ENCODE measurements around the gene ABLIM2. TPM values are rescaled to one million over a fixed set of nuclear protein-coding genes. Genes with fewer than 3 reads are reported as not detected.

ABLIM2 gene
- total RNA-seq, 1 experiment from 2014 or later: 6.1 TPM

DNA sequence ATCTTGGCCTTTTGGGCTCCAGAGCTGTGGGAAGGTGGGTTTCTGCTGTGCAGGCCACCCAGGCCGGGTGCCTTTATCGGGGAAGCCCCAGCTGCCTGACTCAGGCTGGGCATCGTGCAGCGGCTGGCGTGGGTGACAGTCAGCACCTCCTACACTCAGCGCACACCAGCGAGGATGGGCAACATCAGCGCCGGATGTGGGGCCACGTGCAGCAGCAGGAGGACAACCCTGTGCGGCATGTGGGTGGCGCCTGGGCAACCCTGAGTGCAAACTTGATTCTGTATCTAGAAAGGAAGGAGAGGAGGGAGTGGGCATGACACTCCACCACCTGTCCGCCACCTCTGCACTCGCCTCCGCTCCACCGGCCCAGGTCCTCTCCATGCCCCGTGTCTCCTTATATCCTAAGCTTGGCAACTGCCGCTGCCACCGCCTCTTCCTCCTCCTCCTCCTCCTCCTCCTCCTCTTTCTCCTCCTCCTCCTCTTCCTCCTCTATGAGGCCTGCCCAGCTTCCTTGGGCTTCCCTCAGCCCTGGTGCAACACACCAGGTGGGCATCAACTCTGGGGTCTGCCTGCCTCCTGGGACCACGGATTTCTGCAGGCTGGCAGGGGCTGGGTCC lies 111.6 kb downstream of the ABLIM2 start:
- ChIA-PET POLR2A (no interaction called here), CTCF (no interaction called here), RAD21 (ENCODE audit: low non-redundant PET in 1 of 2, low total read pairs in 2 of 2, uncharacterized antibody in 2 of 2, unreplicated experiment in 2 of 2) (no interaction called here)
- Histone ChIP-seq H3K79me2 (ENCODE audit: insufficient read depth, low read length) (no peaks in the 10 kb centered on the region), H3K9me3 (ENCODE audit: control insufficient read depth in 1 of 2, insufficient read depth in 1 of 2, low read depth in 1 of 2, low read length in 2 of 2) (no peaks in the 10 kb centered on the region), H3K4me2 (ENCODE audit: low read length) (no peak overlapping the region), H3K4me1 (ENCODE audit: control insufficient read depth in 1 of 2, insufficient read depth in 2 of 2, low read length in 2 of 2) (no peaks in the 10 kb centered on the region; a peak in 1 of 4 replicates), H3K9ac (ENCODE audit: low read length) (no peak overlapping the region), H4K20me1 (ENCODE audit: insufficient read depth) (no peaks in the 10 kb centered on the region), H3K27me3 (ENCODE audit: insufficient read depth, low read length) (no peaks in the 10 kb centered on the region), H3K36me3 (ENCODE audit: control insufficient read depth in 1 of 2, insufficient read depth in 2 of 2, low read length in 2 of 2) (no peaks in the 10 kb centered on the region), H3K4me3 (replicated peaks in 1 of 2; ENCODE audit: low read depth in 1 of 2, low read length in 2 of 2) (no peak overlapping the region), H3K27ac (ENCODE audit: low read depth, low read length) (no peak overlapping the region), H3K9me2 (ENCODE audit: insufficient read depth) (no peaks in the 10 kb centered on the region), H2AFZ (ENCODE audit: low read depth, low read length, poor library complexity, severe bottlenecking) (no peak overlapping the region)
- TF ChIP-seq SP1 (IDR thresholded peaks at IDR 0.05; ENCODE audit: low read depth) (no peak), ZFX (IDR thresholded peaks at IDR 0.05) (no peak), SIN3A (IDR thresholded peaks at IDR 0.05; ENCODE audit: low read depth) (no peak), SRF (IDR thresholded peaks at IDR 0.05; ENCODE audit: low read depth) (no peak), CBX3 (IDR thresholded peaks at IDR 0.05; ENCODE audit: low read depth) (no peak), JUND (IDR thresholded peaks at IDR 0.05) (no peak), EGR1 (IDR thresholded peaks at IDR 0.05; ENCODE audit: low read depth) (no peak), CEBPB (IDR thresholded peaks at IDR 0.05; ENCODE audit: low read depth) (no peak), ELF1 (IDR thresholded peaks at IDR 0.05; ENCODE audit: borderline replicate concordance, low read depth) (no peak), ZNF274 (IDR thresholded peaks at IDR 0.05; ENCODE audit: low read depth, low read length) (no peak)
- TF ChIP-seq, protein P1, sequence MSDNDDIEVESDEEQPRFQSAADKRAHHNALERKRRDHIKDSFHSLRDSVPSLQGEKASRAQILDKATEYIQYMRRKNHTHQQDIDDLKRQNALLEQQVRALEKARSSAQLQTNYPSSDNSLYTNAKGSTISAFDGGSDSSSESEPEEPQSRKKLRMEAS (IDR thresholded peaks at IDR 0.05): no peak
- TF ChIP-seq, protein P2, sequence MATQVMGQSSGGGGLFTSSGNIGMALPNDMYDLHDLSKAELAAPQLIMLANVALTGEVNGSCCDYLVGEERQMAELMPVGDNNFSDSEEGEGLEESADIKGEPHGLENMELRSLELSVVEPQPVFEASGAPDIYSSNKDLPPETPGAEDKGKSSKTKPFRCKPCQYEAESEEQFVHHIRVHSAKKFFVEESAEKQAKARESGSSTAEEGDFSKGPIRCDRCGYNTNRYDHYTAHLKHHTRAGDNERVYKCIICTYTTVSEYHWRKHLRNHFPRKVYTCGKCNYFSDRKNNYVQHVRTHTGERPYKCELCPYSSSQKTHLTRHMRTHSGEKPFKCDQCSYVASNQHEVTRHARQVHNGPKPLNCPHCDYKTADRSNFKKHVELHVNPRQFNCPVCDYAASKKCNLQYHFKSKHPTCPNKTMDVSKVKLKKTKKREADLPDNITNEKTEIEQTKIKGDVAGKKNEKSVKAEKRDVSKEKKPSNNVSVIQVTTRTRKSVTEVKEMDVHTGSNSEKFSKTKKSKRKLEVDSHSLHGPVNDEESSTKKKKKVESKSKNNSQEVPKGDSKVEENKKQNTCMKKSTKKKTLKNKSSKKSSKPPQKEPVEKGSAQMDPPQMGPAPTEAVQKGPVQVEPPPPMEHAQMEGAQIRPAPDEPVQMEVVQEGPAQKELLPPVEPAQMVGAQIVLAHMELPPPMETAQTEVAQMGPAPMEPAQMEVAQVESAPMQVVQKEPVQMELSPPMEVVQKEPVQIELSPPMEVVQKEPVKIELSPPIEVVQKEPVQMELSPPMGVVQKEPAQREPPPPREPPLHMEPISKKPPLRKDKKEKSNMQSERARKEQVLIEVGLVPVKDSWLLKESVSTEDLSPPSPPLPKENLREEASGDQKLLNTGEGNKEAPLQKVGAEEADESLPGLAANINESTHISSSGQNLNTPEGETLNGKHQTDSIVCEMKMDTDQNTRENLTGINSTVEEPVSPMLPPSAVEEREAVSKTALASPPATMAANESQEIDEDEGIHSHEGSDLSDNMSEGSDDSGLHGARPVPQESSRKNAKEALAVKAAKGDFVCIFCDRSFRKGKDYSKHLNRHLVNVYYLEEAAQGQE (IDR thresholded peaks at IDR 0.05; ENCODE audit: low read depth): no peak
- no TSS peak for BruUV-seq (replicated peaks)
- intact Hi-C loops (cut with micrococcal nuclease): no loop called here
- ATAC-seq: no peak
- DNase-seq (ENCODE audit: low read depth, low spot score): no peak
